HepG2 (cell line): Measurements from ENCODE around the gene MTA1. TPM values are rescaled to one million over a fixed set of nuclear protein-coding genes. Genes with fewer than 3 reads are reported as not detected.
A peak's percentile ranks its signal among the peaks of the same experiment; 100 is the strongest.

Experiments
- ATAC-seq: fragments of 200-7000 bp; cut with Tn5 transposase; 3 replicates; pipeline ENCODE4 v1.9.1; 2020; ENCODE audit warnings: mild to moderate bottlenecking, moderate library complexity
- BruUV-seq: library from RNA; stranded (reverse); fragments of 400-500 nt; replicated peaks from 2 replicates; lab custom pipeline; 2021; lab: Mats Ljungman, UMichigan
- CTCF ChIA-PET: fragments of 300-600 bp; formaldehyde crosslinking; extraction: SDS; loops from one replicate; lab custom pipeline; 2021; ENCODE audit warnings: low total read pairs, inconsistent platforms, low intra/inter-chr PET ratio; lab: Yijun Ruan, JAX
- POLR2A ChIA-PET: fragments of 350-600 bp; sonication (Branson Sonifier 250); formaldehyde crosslinking; loops from one replicate; lab custom pipeline; 2020; ENCODE audit warnings: antibody characterized with exemption, inconsistent platforms; lab: Yijun Ruan, JAX
- DNase-seq: peaks from one replicate; pipeline ENCODE4 v3.0.0-alpha.2; 2015; ENCODE audit warnings: low spot score
- FAIRE-seq: peaks from 3 replicates; lab custom pipeline; 2011; peaks lifted over from hg19 to GRCh38; lab: Jason Lieb, UNC
- H2AFZ ChIP-seq: one replicate; pipeline ENCODE4 v1.6.1; 2011; ENCODE audit warnings: low read length, inconsistent platforms
- H3K27ac ChIP-seq: fragments of 300-600 bp; 3 replicates; pipeline ENCODE4 v1.8.0; 2011; ENCODE audit warnings: mixed run types, mild to moderate bottlenecking, mixed read lengths, low read length, inconsistent platforms; ENCODE audit not compliant: insufficient read depth; ENCODE audit errors: extremely low read length
- H3K27me3 ChIP-seq, 2 experiments: fragments of 200-600 bp in 1 of 2; 2 replicates in 1 of 2; 3 replicates in 1 of 2; pipeline versions ENCODE4 v1.6.0 to v1.8.0; 2011; ENCODE audit warnings: low read length in 2 of 2, mild to moderate bottlenecking in 2 of 2, moderate library complexity in 2 of 2, inconsistent platforms in 1 of 2; ENCODE audit not compliant: insufficient read depth in 2 of 2, control insufficient read depth in 1 of 2
- H3K36me3 ChIP-seq, 2 experiments: fragments of 200-600 bp in 1 of 2; replicated peaks in 1 of 2; 2 replicates in 1 of 2; 3 replicates in 1 of 2; pipeline versions ENCODE4 v1.5.1 to v1.8.0; 2011; ENCODE audit warnings: low read length in 2 of 2, inconsistent platforms in 1 of 2; ENCODE audit not compliant: insufficient read depth in 2 of 2, control insufficient read depth in 1 of 2
- H3K4me1 ChIP-seq: 2 replicates; pipeline ENCODE4 v1.5.1; 2012; ENCODE audit warnings: low read length, inconsistent platforms; ENCODE audit not compliant: insufficient read depth
- H3K4me2 ChIP-seq: 2 replicates; pipeline ENCODE4 v1.6.0; 2011; ENCODE audit warnings: low read depth, low read length, inconsistent platforms
- H3K4me3 ChIP-seq, 3 experiments: fragments of 200-600 bp in 1 of 3; sonication (generic), shearing (Covaris generic) in 1 of 3; replicated peaks in 1 of 3; 2 replicates each; pipeline ENCODE4 v1.5.1; 2011 to 2016; ENCODE audit warnings: low read length in 3 of 3, inconsistent platforms in 2 of 3, low read depth in 2 of 3, mild to moderate bottlenecking in 2 of 3, control low read depth in 1 of 3, mixed read lengths in 1 of 3; ENCODE audit not compliant: insufficient read depth in 1 of 3
- H3K79me2 ChIP-seq: one replicate; pipeline ENCODE4 v1.6.1; 2011; ENCODE audit warnings: low read length, inconsistent platforms; ENCODE audit not compliant: insufficient read depth
- H3K9ac ChIP-seq: 2 replicates; pipeline ENCODE4 v1.6.0; 2011; ENCODE audit warnings: mild to moderate bottlenecking, low read depth, low read length, inconsistent platforms; ENCODE audit not compliant: insufficient read depth
- H3K9me3 ChIP-seq: 2 replicates; pipeline ENCODE4 v1.5.1; 2012; ENCODE audit warnings: mild to moderate bottlenecking, low read length
- H4K20me1 ChIP-seq: 2 replicates; pipeline ENCODE4 v1.6.0; 2011; ENCODE audit warnings: inconsistent platforms, mild to moderate bottlenecking, low read length, moderate library complexity; ENCODE audit not compliant: insufficient read depth
- AGO2 ChIP-seq: fragments of 200-400 bp; formaldehyde crosslinking; optimal IDR thresholded peaks from 2 replicates; pipeline ENCODE3; 2017; ENCODE audit warnings: mild to moderate bottlenecking, low read depth, low read length, moderate library complexity
- ETV6 ChIP-seq: sonication (generic); formaldehyde crosslinking; conservative IDR thresholded peaks from 2 replicates; pipeline ENCODE4 v1.4.0; 2020; ENCODE audit warnings: missing genetic modification reagents
- LCORL ChIP-seq, 2 experiments: fragments of 450-650 bp in 1 of 2; sonication (generic) in 1 of 2; formaldehyde crosslinking in 1 of 2; IDR thresholded peaks; 2 replicates each; pipeline versions ENCODE4 v1.5.0 to v1.6.1; 2017 to 2020; ENCODE audit warnings: antibody characterized with exemption in 1 of 2, missing genetic modification reagents in 1 of 2
- MTF2 ChIP-seq: sonication (generic); formaldehyde crosslinking; IDR thresholded peaks from 2 replicates; pipeline ENCODE4 v1.5.0; 2020; ENCODE audit warnings: missing genetic modification reagents, borderline replicate concordance
- NCOA1 ChIP-seq: sonication (generic); formaldehyde crosslinking; IDR thresholded peaks from 2 replicates; pipeline ENCODE4 v1.9.0; 2021; ENCODE audit warnings: missing genetic modification reagents
- NFAT5 ChIP-seq: sonication (generic); formaldehyde crosslinking; IDR thresholded peaks from 2 replicates; pipeline ENCODE4 v1.4.0; 2020; ENCODE audit warnings: missing genetic modification reagents
- NR2F6 ChIP-seq, 2 experiments: IDR thresholded peaks; 2 replicates each; pipeline ENCODE4 v1.6.1; 2016; ENCODE audit warnings: antibody characterized with exemption in 1 of 2, mild to moderate bottlenecking in 1 of 2
- PAF1 ChIP-seq: IDR thresholded peaks from 2 replicates; pipeline ENCODE4 v1.6.1; 2016; ENCODE audit warnings: missing genetic modification reagents, missing compliant biosample characterization
- POLR2G ChIP-seq: fragments of 200-400 bp; formaldehyde crosslinking; IDR thresholded peaks from 2 replicates; pipeline ENCODE4 v1.6.1; 2018; ENCODE audit warnings: mild to moderate bottlenecking, low read depth, low read length, moderate library complexity
- TRIM24 ChIP-seq: sonication (generic); formaldehyde crosslinking; IDR thresholded peaks from 2 replicates; pipeline ENCODE4 v1.8.0; 2022; ENCODE audit warnings: mild to moderate bottlenecking, missing genetic modification reagents
- ZBTB38 ChIP-seq: sonication (generic); formaldehyde crosslinking; IDR thresholded peaks from 2 replicates; pipeline ENCODE4 v1.5.1; 2020; ENCODE audit warnings: mild to moderate bottlenecking, missing genetic modification reagents
- ZBTB42 ChIP-seq: sonication (generic); formaldehyde crosslinking; IDR thresholded peaks from 2 replicates; pipeline ENCODE4 v1.5.0; 2020; ENCODE audit warnings: mild to moderate bottlenecking, missing genetic modification reagents
- ZNF12 ChIP-seq: sonication (generic); formaldehyde crosslinking; IDR thresholded peaks from 2 replicates; pipeline ENCODE4 v1.5.0; 2020; ENCODE audit warnings: missing genetic modification reagents
- ZNF121 ChIP-seq: sonication (generic); formaldehyde crosslinking; IDR thresholded peaks from 2 replicates; pipeline ENCODE4 v1.5.0; 2020; ENCODE audit warnings: mild to moderate bottlenecking, missing genetic modification reagents
- ZNF230 ChIP-seq: sonication (generic); formaldehyde crosslinking; IDR thresholded peaks from 2 replicates; pipeline ENCODE4 v1.4.0; 2020; ENCODE audit warnings: mild to moderate bottlenecking, missing genetic modification reagents
- ZNF256 ChIP-seq: sonication (generic); formaldehyde crosslinking; conservative IDR thresholded peaks from 2 replicates; pipeline ENCODE4 v1.4.0; 2020; ENCODE audit warnings: missing genetic modification reagents
- ZNF354B ChIP-seq: sonication (generic); formaldehyde crosslinking; IDR thresholded peaks from 2 replicates; pipeline ENCODE4 v1.8.0; 2022; ENCODE audit warnings: mild to moderate bottlenecking, missing genetic modification reagents
- ZSCAN31 ChIP-seq: sonication (generic); formaldehyde crosslinking; IDR thresholded peaks from 2 replicates; pipeline ENCODE4 v1.5.0; 2020; ENCODE audit warnings: low read depth, mild to moderate bottlenecking, missing genetic modification reagents
- WGBS: methylation state at CpG from one replicate; pipeline ENCODE4 v1.1.6; 2017; ENCODE audit warnings: low lambda C conversion rate; 5-methylcytosine and 5-hydroxymethylcytosine counted together
- in situ Hi-C: cut with HindIII; loops from 2 replicates; pipeline ENCODE4 v1.10.0; 2017; ENCODE audit warnings: low pct_unique_long_range_greater_than_20kb; ENCODE audit not compliant: extremely low pct_ligation_motif_present
- intact Hi-C: fragments of 100-400 bp; cut with micrococcal nuclease; formaldehyde crosslinking; loops from one replicate; pipeline ENCODE4 v1.10.0; 2022; ENCODE audit not compliant: unreplicated experiment
- polyA plus RNA-seq, 8 experiments: library from polyadenylated mRNA; depleted of rRNA in 3 of 8; stranded (reverse) in 7 of 8; unstranded in 1 of 8; fragments of >200 nt; fragmentation: Illumina TruSeq in 4 of 8; extraction: Trizol in 4 of 8; gene quantifications; 2 replicates each; pipeline versions ENCODE4 v1.2.1 to v1.2.3, GENCODE V29; 2011 to 2016; ENCODE audit warnings: low read depth in 4 of 8, missing spikeins in 1 of 8, mixed read lengths in 1 of 8; ENCODE audit not compliant: insufficient read depth in 1 of 8
- total RNA-seq, 5 experiments: library from RNA; depleted of rRNA; stranded (reverse); fragments of >200 nt; fragmentation: Illumina TruSeq; extraction: Trizol; gene quantifications; 2 replicates each; pipeline ENCODE4 v1.2.3, GENCODE V29; 2016; ENCODE audit warnings: low read depth in 1 of 5
- TF ChIP-seq, protein P1 (sequence below): sonication (generic); formaldehyde crosslinking; IDR thresholded peaks from 2 replicates; pipeline ENCODE4 v1.4.0; 2020; ENCODE audit warnings: mild to moderate bottlenecking, missing genetic modification reagents
- TF ChIP-seq, protein P2 (sequence below): IDR thresholded peaks from 2 replicates; pipeline ENCODE4 v1.6.1; 2016

MTA1 gene
- total and polyA plus RNA-seq, 2 of the 13 experiments (the other 11 are each of a cell fraction or from before 2014, with no cell fraction given): 35.2 to 85.8 TPM

DNA sequence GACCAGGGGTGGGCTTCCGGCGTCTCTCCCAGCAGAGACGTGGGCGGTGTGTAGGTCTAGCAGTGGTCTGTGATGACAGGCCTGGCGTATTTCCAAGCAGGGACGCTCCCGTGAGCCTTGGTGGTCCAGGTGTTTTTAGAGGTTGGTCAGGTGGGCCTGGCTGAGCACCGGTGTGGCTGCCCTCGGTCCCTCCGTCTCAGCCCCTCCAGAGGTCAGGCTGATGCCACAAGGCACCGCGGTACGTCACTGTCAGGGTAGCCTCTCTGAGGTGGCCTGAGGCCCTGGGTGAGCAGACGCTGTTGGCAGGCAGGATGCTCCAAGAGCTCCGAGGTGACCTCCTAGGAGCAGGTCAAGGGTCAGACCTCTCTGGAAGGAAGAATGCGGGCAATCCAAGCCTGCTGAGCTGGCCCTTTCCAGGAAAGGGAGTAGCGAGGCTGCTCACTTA, 13.6 kb downstream of the MTA1 start:
- no peaks in the 10 kb centered on the region for H3K9me3 ChIP-seq
- no TSS peak for BruUV-seq
- H3K79me2 ChIP-seq: peaks cover 38% of the 10 kb centered on the region
- H3K27ac ChIP-seq: no peak overlapping the region
- H3K36me3 ChIP-seq: peaks cover 2 to 11% of the 10 kb centered on the region in 2 experiments; a peak in 2 of 5 replicates
- POLR2A ChIA-PET: no interaction called here
- FAIRE-seq (no peak), DNase-seq (no peak), ATAC-seq (peak; percentile 43)
- H3K9ac ChIP-seq: no peak overlapping the region
- intact Hi-C loops: no loop called here
- no peaks in the 10 kb centered on the region for H3K27me3 ChIP-seq
- CTCF ChIA-PET: no interaction called here
- in situ Hi-C loops: no loop called here
- H3K4me2 ChIP-seq: no peak overlapping the region
- H3K4me3 ChIP-seq: no peak overlapping the region
- no peak overlapping the region for H2AFZ ChIP-seq
- WGBS: 80% methylated on average over 10 of the region's 17 CpGs
- H4K20me1 ChIP-seq: 0 out of 2 replicates have a peak, but pooled peaks cover 3% of the 10 kb centered on the region
- peaks cover 17% of the 10 kb centered on the region for H3K4me1 ChIP-seq
- TF ChIP-seq ETV6 (CRISPR knock-in tag) (no peak), MTF2 (no peak), NCOA1 (no peak), POLR2G (peak; percentile 36), PAF1 (CRISPR knock-in tag) (0 out of 2 replicates have a peak, but pooled peaks have one; percentile 62), ZNF256 (CRISPR knock-in tag) (no peak), ZSCAN31 (CRISPR knock-in tag) (no peak), ZBTB42 (CRISPR knock-in tag) (no peak), NR2F6 (IDR thresholded peaks at IDR 0.05) (peak; percentile 24; the same call in 1 of the 2 replicates), NR2F6 (CRISPR knock-in tag; IDR thresholded peaks at IDR 0.05) (no peak), ZBTB38 (CRISPR knock-in tag) (0 out of 2 replicates have a peak, but pooled peaks have one; percentile 20), AGO2 (peak; percentile 91), ZNF230 (CRISPR knock-in tag) (no peak), LCORL (IDR thresholded peaks at IDR 0.05) (no peak), LCORL (CRISPR knock-in tag; IDR thresholded peaks at IDR 0.05) (no peak), ZNF12 (no peak), ZNF354B (CRISPR knock-in tag) (no peak), ZNF121 (CRISPR knock-in tag) (no peak), TRIM24 (CRISPR knock-in tag) (no peak), NFAT5 (no peak)
- TF ChIP-seq, protein P1, sequence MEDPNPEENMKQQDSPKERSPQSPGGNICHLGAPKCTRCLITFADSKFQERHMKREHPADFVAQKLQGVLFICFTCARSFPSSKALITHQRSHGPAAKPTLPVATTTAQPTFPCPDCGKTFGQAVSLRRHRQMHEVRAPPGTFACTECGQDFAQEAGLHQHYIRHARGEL (CRISPR knock-in tag): no peak
- TF ChIP-seq, protein P2, sequence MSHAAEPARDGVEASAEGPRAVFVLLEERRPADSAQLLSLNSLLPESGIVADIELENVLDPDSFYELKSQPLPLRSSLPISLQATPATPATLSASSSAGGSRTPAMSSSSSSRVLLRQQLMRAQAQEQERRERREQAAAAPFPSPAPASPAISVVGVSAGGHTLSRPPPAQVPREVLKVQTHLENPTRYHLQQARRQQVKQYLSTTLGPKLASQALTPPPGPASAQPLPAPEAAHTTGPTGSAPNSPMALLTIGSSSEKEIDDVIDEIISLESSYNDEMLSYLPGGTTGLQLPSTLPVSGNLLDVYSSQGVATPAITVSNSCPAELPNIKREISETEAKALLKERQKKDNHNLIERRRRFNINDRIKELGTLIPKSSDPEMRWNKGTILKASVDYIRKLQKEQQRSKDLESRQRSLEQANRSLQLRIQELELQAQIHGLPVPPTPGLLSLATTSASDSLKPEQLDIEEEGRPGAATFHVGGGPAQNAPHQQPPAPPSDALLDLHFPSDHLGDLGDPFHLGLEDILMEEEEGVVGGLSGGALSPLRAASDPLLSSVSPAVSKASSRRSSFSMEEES (CRISPR knock-in tag): no peak
